ENCODE measurements around the gene AADAT.
"Not testable (repeated sequence)": the region's sequence is repeated elsewhere in the genome, so short reads cannot be mapped to it uniquely, and the experiment has no call there.

AADAT gene

DNA sequence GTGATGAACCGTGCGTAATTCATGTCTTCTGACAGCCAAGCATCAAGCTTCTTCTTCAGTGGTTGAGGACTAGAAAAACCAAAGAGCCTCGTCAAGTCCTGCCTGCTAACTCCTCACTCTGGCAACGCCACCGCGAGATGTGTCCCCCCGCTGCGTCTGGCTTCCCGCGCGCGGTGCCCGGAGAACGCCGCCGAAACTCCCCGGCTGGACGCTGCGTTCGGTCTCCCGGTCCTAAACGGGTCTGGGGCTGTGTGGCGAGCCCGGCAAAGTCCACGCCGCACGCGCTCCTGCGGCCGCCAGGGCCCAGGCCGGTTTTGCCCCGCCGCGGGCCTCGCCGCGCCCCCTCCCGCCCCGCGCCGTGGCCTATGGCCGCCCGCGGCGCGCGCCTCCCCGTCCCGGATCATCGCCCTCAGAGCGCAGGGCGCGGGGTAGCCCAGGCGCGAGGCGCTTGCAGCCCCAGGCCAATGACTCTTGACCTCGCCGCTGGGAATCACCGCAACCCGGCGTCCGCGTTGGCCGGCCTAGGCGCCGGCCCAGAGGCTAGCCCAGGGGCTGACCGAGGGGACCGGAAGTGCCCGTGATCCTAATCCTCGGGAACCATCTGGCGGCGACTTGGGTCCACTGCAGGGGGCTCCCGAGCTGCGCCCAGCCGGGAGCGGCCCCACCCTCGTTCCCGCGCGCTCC, at the start of gene AADAT:
Gene AADAT (minus strand): TSS at position 289 of the 684 bp plus-strand sequence. CDS start 266 bp downstream, at position 23.
- DNase-seq, result peak; percentile 43 to 56

- peak; percentile 78 to 80 for DNase-seq
These were observed 48.9 kb upstream of the AADAT start for GRCh38 chr4:170138580-170139194.

- DNase-seq, result no peak
These were observed 48.2 kb upstream of the AADAT start for GRCh38 chr4:170137927-170138326.

DNA sequence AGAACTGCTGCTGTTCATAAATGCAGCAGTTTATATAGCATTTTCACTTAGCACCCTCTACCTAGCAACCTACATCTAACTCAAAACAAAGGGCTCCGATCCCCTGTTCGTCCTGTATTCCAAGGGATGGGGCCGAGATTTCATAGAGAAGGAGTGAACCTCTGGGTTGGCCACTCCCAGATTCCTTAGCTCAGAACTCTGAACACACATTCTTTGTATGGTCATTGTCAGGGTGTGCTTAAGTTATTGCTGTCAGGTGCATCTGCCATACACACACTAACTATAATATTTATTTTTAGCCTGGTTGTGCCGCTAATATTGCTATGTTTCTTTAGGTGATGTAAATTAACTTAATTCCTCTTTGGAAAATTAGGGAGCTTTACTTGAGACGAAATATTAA, 47.7 kb upstream of the AADAT start:
- no peak for DNase-seq

- DNase-seq, result no peak
These were observed 45.1 kb upstream of the AADAT start for GRCh38 chr4:170134821-170135220.

GRCh38 chr4:170128219-170128804, 38.6 kb upstream of the AADAT start:
- no peak for DNase-seq

DNA sequence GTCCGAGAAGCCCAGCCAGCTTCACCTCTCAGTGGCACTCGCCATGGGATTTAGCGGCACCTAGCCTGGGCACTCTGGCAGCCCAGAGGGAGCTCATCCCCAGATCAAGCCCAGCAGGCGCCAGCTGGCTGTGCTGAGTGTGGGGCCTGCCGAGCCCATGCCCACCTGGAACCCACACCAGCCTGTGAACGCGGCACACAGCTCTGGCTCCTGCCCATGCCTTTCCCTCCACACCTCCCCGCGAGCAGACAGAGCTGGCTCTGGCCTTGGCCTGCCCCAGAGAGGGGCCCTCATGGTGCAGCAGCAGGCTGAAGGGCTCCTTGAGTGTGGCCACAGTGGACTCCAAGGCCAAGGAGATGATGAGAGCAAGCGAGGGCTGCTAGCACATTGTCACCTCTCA, 38.0 kb upstream of the AADAT start:
- DNase-seq, result no peak

- DNase-seq, result no peak
These were observed 34.6 kb upstream of the AADAT start for GRCh38 chr4:170124406-170124805.

GRCh38 chr4:170122252-170122651, 32.5 kb upstream of the AADAT start:
- DNase-seq, result no peak

DNA sequence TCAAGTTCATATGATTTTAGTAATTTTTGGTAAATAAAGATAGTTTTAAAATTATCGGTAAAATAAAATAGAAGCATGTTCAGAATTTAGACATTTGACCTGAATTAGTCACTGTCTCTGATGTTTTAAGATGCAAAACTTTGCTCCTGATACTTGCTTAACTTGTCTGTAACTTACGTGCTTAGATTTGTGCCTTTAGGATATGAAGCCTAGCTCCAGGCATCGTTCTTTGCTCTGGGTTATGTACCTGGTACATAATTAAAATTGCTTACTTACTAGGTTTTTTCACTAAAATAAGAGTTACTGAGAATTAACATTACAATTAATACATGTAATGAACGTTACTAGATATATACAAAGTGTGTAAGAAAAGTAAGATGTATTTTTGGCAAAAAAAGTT, 24.9 kb upstream of the AADAT start:
- DNase-seq, result no peak

- not testable (repeated sequence) for DNase-seq
These were observed 24.4 kb upstream of the AADAT start for GRCh38 chr4:170114183-170114582.

DNA sequence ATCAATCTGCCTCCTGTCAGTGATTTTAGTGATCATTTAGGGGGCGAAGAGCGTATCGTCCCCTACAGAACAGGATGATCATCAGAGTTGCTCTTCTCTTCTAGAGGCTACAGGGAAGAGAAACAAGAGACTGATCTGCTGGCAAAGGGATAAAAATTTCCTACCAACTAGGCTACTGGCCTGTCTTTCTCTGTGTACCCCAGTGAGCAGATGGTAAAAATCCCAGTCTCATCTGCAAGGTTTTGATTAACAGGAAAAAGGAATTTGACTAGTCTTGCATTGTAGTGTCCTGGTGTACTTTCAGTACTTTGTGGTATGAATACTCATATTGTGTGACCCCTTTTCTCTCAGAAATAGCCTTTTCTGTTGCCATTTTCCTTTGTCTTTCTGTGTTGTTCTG, 21.8 kb upstream of the AADAT start:
- no peak for DNase-seq

- DNase-seq, result no peak
These were observed 21.3 kb upstream of the AADAT start for GRCh38 chr4:170111085-170111484.

GRCh38 chr4:170110285-170110672, 20.5 kb upstream of the AADAT start:
- no peak for DNase-seq

- DNase-seq, result no peak
These were observed 20.0 kb upstream of the AADAT start for GRCh38 chr4:170109586-170110284.

GRCh38 chr4:170106900-170107299, 17.1 kb upstream of the AADAT start:
- no peak for DNase-seq

DNA sequence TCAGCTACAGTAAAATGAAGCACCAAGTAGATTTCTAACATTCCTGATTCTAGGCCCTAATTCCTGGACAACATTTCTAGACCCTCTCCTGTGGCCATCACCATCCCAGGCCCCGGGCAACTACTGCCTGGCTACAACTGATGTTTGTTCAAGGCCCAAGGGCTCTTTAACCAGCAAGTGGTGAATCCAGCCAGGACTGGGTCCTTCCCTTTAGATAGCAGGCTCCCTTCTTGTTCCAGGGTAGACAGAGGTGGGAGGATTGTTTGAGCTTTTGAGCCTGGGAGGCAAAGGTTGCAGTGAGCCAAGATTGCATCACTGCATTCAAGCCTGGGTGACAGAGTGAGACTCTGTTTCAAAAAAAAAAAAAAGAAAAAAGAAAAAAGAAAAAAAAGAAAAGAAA, 12.7 kb upstream of the AADAT start:
- DNase-seq, result no peak

GRCh38 chr4:170098171-170098570, 8.4 kb upstream of the AADAT start:
- not testable (repeated sequence) for DNase-seq

GRCh38 chr4:170097681-170098080, 7.9 kb upstream of the AADAT start:
- DNase-seq, result no peak

GRCh38 chr4:170093973-170094535, 4.3 kb upstream of the AADAT start:
- DNase-seq, result no peak

DNA sequence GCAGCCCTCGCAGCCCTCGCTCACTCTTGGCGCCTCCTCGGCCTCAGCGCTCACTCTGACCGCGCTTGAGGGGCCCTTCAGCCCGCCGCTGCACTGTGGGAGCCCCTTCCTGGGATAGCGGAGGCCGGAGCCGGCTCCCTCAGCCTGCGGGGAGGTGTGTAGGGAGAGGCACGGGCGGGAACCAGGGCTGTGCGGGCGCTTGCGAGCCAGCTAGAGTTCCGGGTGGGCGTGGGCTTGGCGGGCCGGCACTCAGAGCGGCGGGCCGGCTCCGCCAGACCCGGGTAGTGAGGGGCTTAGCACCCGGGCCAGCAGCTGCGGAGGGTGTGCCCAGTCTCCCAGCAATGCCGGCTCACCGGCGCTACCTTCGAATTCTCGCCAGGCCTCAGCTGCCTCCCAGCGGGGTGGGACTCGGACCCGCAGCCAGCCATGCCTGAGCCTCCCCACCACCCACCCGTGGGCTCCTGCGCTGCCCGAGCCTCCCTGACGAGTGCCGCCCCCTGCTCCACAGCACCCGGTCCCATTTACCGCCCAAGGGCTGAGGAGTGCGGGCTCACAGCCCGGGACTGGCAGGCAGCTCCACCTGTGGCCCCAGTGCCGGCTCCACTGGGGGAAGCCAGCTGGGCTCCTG, 1.4 kb upstream of the AADAT start:
- DNase-seq, result no peak

- no peak for DNase-seq
These were observed 746 bp upstream of the AADAT start for GRCh38 chr4:170090352-170091052.
